Endothelial cell of umbilical vein (primary cell): ENCODE results near the gene HEXIM1. TPM values are rescaled to one million over a fixed set of nuclear protein-coding genes. Genes with fewer than 3 reads are reported as not detected.
A peak's percentile ranks its signal among the peaks of the same experiment; 100 is the strongest.

Experiments
- BruUV-seq: library from RNA; stranded (reverse); fragments of 400-500 nt; replicated peaks from 2 replicates; lab custom pipeline; 2021; lab: Mats Ljungman, UMichigan
- CTCF ChIA-PET: fragments of 300-600, 350-600 bp; sonication (Branson Sonifier 250); formaldehyde crosslinking; loops from one replicate; lab custom pipeline; 2021; ENCODE audit warnings: antibody characterized with exemption, inconsistent platforms; lab: Charles Lee
- POLR2A ChIA-PET: fragments of 300-600, 350-600 bp; sonication (Branson Sonifier 250); formaldehyde crosslinking; loops from one replicate; lab custom pipeline; 2021; ENCODE audit warnings: antibody characterized with exemption, inconsistent platforms; lab: Charles Lee
- DNase-seq: peaks from one replicate; pipeline ENCODE4 v3.0.0-alpha.2; 2011; ENCODE audit warnings: low read depth, low spot score
- FAIRE-seq: peaks from 2 replicates; lab custom pipeline; 2011; peaks lifted over from hg19 to GRCh38; lab: Jason Lieb, UNC
- H2AFZ ChIP-seq: 2 replicates; pipeline ENCODE4 v1.6.0; 2012; ENCODE audit warnings: low read depth, low read length, control low read depth, inconsistent platforms
- H3K27ac ChIP-seq: 2 replicates; pipeline ENCODE4 v1.5.1; 2011; ENCODE audit warnings: low read depth, mild to moderate bottlenecking, control low read depth, low read length, moderate library complexity; ENCODE audit not compliant: insufficient read depth
- H3K27me3 ChIP-seq, 2 experiments: 2 replicates each; pipeline versions ENCODE4 v1.6.0 to v1.6.1; 2011; ENCODE audit warnings: low read length in 2 of 2, mixed read lengths in 1 of 2; ENCODE audit not compliant: control insufficient read depth in 2 of 2, insufficient read depth in 2 of 2
- H3K36me3 ChIP-seq, 2 experiments: 2 replicates in 1 of 2; 3 replicates in 1 of 2; pipeline ENCODE4 v1.5.1; 2011; ENCODE audit warnings: low read length in 2 of 2, mild to moderate bottlenecking in 1 of 2, moderate library complexity in 1 of 2; ENCODE audit not compliant: control insufficient read depth in 2 of 2, insufficient read depth in 2 of 2; ENCODE audit errors: extremely low read depth in 1 of 2
- H3K4me1 ChIP-seq: 3 replicates; pipeline ENCODE4 v1.5.1; 2011; ENCODE audit warnings: mild to moderate bottlenecking, low read length; ENCODE audit not compliant: control insufficient read depth, insufficient read depth; ENCODE audit errors: extremely low read depth
- H3K4me2 ChIP-seq: 2 replicates; pipeline ENCODE4 v1.6.1; 2011; ENCODE audit warnings: low read length, control low read depth, mixed read lengths; ENCODE audit not compliant: insufficient read depth
- H3K4me3 ChIP-seq, 3 experiments: fragments of 200-600 bp in 1 of 3; sonication (generic), shearing (Covaris generic) in 1 of 3; replicated peaks in 1 of 3; 2 replicates each; pipeline ENCODE4 v1.5.1; 2011 to 2016; ENCODE audit warnings: control low read depth in 3 of 3, low read length in 3 of 3, mild to moderate bottlenecking in 2 of 3, inconsistent platforms in 1 of 3, low read depth in 1 of 3, moderate library complexity in 1 of 3; ENCODE audit not compliant: insufficient read depth in 1 of 3
- H3K79me2 ChIP-seq: 2 replicates; pipeline ENCODE4 v1.6.0; 2012; ENCODE audit warnings: low read length, inconsistent platforms; ENCODE audit not compliant: control insufficient read depth, insufficient read depth
- H3K9ac ChIP-seq: replicated peaks from 2 replicates; pipeline ENCODE3; 2011; ENCODE audit warnings: low read length, control low read depth; ENCODE audit not compliant: insufficient read depth; ENCODE audit errors: extremely low read depth
- H3K9me1 ChIP-seq: replicated peaks from 3 replicates; pipeline ENCODE4 v1.6.0; 2011; ENCODE audit warnings: mild to moderate bottlenecking, low read length; ENCODE audit not compliant: control insufficient read depth, insufficient read depth; ENCODE audit errors: extremely low read depth
- H3K9me3 ChIP-seq: replicated peaks from 2 replicates; pipeline ENCODE4 v1.5.1; 2012; ENCODE audit warnings: low read length, inconsistent platforms; ENCODE audit not compliant: control insufficient read depth, insufficient read depth
- H4K20me1 ChIP-seq: replicated peaks from 2 replicates; pipeline ENCODE3; 2011; ENCODE audit warnings: mild to moderate bottlenecking, low read length; ENCODE audit not compliant: control insufficient read depth, insufficient read depth; ENCODE audit errors: extremely low read depth
- CTCF ChIP-seq, 2 donors: IDR thresholded peaks; 1 replicate in 1 of 2; 2 replicates in 1 of 2; pipeline ENCODE4 v1.5.1; 2011; ENCODE audit warnings: low read length in 2 of 2, mild to moderate bottlenecking in 2 of 2, moderate library complexity in 2 of 2, control low read depth in 1 of 2, inconsistent platforms in 1 of 2, low read depth in 1 of 2; ENCODE audit not compliant: insufficient read depth in 1 of 2; ENCODE audit errors: extremely low read depth in 1 of 2
- EZH2 ChIP-seq: IDR thresholded peaks from 2 replicates; pipeline ENCODE4 v1.6.1; 2012; ENCODE audit warnings: borderline replicate concordance, low read depth, mild to moderate bottlenecking, moderate library complexity, low read length, inconsistent platforms; ENCODE audit not compliant: severe bottlenecking
- FOS ChIP-seq: IDR thresholded peaks from 2 replicates; pipeline ENCODE4 v1.6.1; 2011; ENCODE audit warnings: mild to moderate bottlenecking, low read length, moderate library complexity, borderline replicate concordance; ENCODE audit not compliant: insufficient read depth
- JUN ChIP-seq: IDR thresholded peaks from 2 replicates; pipeline ENCODE4 v1.6.1; 2011; ENCODE audit warnings: borderline replicate concordance, low read depth; ENCODE audit not compliant: insufficient read length, insufficient read depth
- MAX ChIP-seq: IDR thresholded peaks from 2 replicates; pipeline ENCODE4 v1.6.1; 2011; ENCODE audit not compliant: insufficient read depth, insufficient read length
- MYC ChIP-seq: IDR thresholded peaks from one replicate; pipeline ENCODE4 v1.6.1; 2011; ENCODE audit warnings: mild to moderate bottlenecking, low read depth, low read length
- POLR2A ChIP-seq: IDR thresholded peaks from 2 replicates; pipeline ENCODE4 v1.6.1; 2012; ENCODE audit warnings: low read depth, mild to moderate bottlenecking, control low read depth, low read length
- POLR2AphosphoS5 ChIP-seq: IDR thresholded peaks from 2 replicates; pipeline ENCODE4 v1.6.1; 2012; ENCODE audit warnings: low read depth, mild to moderate bottlenecking, control low read depth, low read length, moderate library complexity; ENCODE audit not compliant: insufficient read depth
- dilution Hi-C: fragments of 300-500 bp; cut with MboI; formaldehyde crosslinking; loops from one replicate; pipeline ENCODE4 v1.15.0; 2019; ENCODE audit warnings: low sequenced_read_pairs; ENCODE audit not compliant: extremely low pct_ligation_motif_present
- intact Hi-C: fragments of 100-400 bp; cut with micrococcal nuclease; formaldehyde crosslinking; loops from one replicate; pipeline ENCODE4 v1.10.0; 2022
- polyA plus RNA-seq, 4 experiments: library from polyadenylated mRNA; depleted of rRNA in 3 of 4; stranded (reverse) in 3 of 4; unstranded in 1 of 4; fragments of >200 nt; gene quantifications; 2 replicates each; pipeline versions ENCODE4 v1.2.1 to v1.2.3, GENCODE V29; 2011 to 2012; ENCODE audit warnings: missing spikeins in 1 of 4
- total RNA-seq: library from RNA; stranded (reverse); gene quantifications from 2 replicates; pipeline ENCODE4 v1.2.3, GENCODE V29; 2021

Gene HEXIM1
- total and polyA plus RNA-seq, 2 donors (not counting 3 experiments of a cell fraction or from before 2014, with no cell fraction given) = 7.0 to 20.0 TPM

- no peaks in the 10 kb centered on the region for H3K36me3 ChIP-seq
- CTCF ChIA-PET = interaction anchor here (0.6 to 7.2 kb wide), 11 partner anchors 12 to 353 kb away, joined by 3 to 476 read pairs (median 5); partner anchors contain the start of gene C1QL1
- POLR2A ChIA-PET = no interaction called here
- H3K27ac ChIP-seq = no peak overlapping the region
- H3K4me3 ChIP-seq = peak overlapping the region; percentile 47 to 69 (median 56)
- H3K9ac ChIP-seq = peak overlapping the region; percentile 30
- intact Hi-C loops = loop anchor here (1.0 to 2.0 kb wide), 7 partner anchors 7 to 357 kb away; partner anchors contain the start of gene NMT1
- BruUV-seq = no TSS peak
- peaks cover 2% of the 10 kb centered on the region for H3K79me2 ChIP-seq
- H2AFZ ChIP-seq = peak overlapping the region; percentile 67
- no peaks in the 10 kb centered on the region for H3K9me3 ChIP-seq
- dilution Hi-C loops = no loop called here
- DNase-seq = peak; percentile 49
- H3K4me1 ChIP-seq = peaks cover 32% of the 10 kb centered on the region
- H4K20me1 ChIP-seq = no peaks in the 10 kb centered on the region
- no peaks in the 10 kb centered on the region for H3K27me3 ChIP-seq
- no peaks in the 10 kb centered on the region for H3K9me1 ChIP-seq
- TF ChIP-seq MYC (no peak), CTCF (IDR thresholded peaks at IDR 0.05; ENCODE audit: extremely low read depth in 1 of 2, insufficient read depth in 1 of 2, low read depth in 1 of 2, low read length in 2 of 2) (peak; percentile 90 to 91)
- no peak for FAIRE-seq
- peak overlapping the region; percentile 55 for H3K4me2 ChIP-seq
Observed at GRCh38 chr17:45131616-45132319, 16.5 kb upstream of the HEXIM1 start.

- no peaks in the 10 kb centered on the region for H4K20me1 ChIP-seq
- peaks cover 2% of the 10 kb centered on the region for H3K79me2 ChIP-seq
- no peaks in the 10 kb centered on the region for H3K27me3 ChIP-seq
- BruUV-seq = no TSS peak
- no peaks in the 10 kb centered on the region for H3K36me3 ChIP-seq
- dilution Hi-C loops = no loop called here
- FAIRE-seq (peak; percentile 26), DNase-seq (no peak)
- no peaks in the 10 kb centered on the region for H3K9me1 ChIP-seq
- H3K4me1 ChIP-seq = peaks cover 30% of the 10 kb centered on the region
- intact Hi-C loops = loop anchor here (1.0 to 2.0 kb wide), 7 partner anchors 8 to 358 kb away; partner anchors contain the start of gene NMT1
- CTCF ChIA-PET = interaction anchor here (0.7 to 7.2 kb wide), 8 partner anchors 14 to 354 kb away, joined by 3 to 476 read pairs (median 8); partner anchors contain the start of gene C1QL1
- peak within 1 kb of the TSS; percentile 94 for H2AFZ ChIP-seq
- POLR2A ChIA-PET = no interaction called here
- peak; percentile 77 for TF ChIP-seq POLR2AphosphoS5
- TF ChIP-seq POLR2A = peak; percentile 69
- no peak for TF ChIP-seq CTCF (IDR thresholded peaks at IDR 0.05; ENCODE audit: extremely low read depth in 1 of 2, insufficient read depth in 1 of 2, low read depth in 1 of 2, low read length in 2 of 2)
- no peak for TF ChIP-seq EZH2
- TF ChIP-seq JUN = no peak
- no peak for TF ChIP-seq FOS
- no peak for TF ChIP-seq MAX
- TF ChIP-seq MYC = no peak
- H3K9me3 ChIP-seq = no peaks in the 10 kb centered on the region
- H3K4me3 ChIP-seq = peak within 1 kb of the TSS; percentile 47 to 70 (median 56)
- peak within 1 kb of the TSS; percentile 64 for H3K4me2 ChIP-seq
- peak within 1 kb of the TSS; percentile 70 for H3K9ac ChIP-seq
- H3K27ac ChIP-seq = peak within 1 kb of the TSS; percentile 65
Observed at GRCh38 chr17:45132320-45132571, 16.0 kb upstream of the HEXIM1 start, which contains the start of gene PLCD3. Gene PLCD3, minus strand, starts transcription at chr17:45132515. Its CDS starts 105 bp downstream, at chr17:45132410.
